Peyer's patch (tissue), 4 donors: Measurements from ENCODE around the gene SLC6A7. TPM values are rescaled to one million over a fixed set of nuclear protein-coding genes. Genes with fewer than 3 reads are reported as not detected.
"Not testable (repeated sequence)": the region's sequence is repeated elsewhere in the genome, so short reads cannot be mapped to it uniquely, and the experiment has no call there.

ENCODE experiments used
- DNase-seq, 3 donors: peaks; one replicate each; pipeline ENCODE4 v3.0.0-alpha.2; 2017 to 2019
- H3K27ac ChIP-seq, 4 donors: fragments of 200-600 bp; sonication (generic); one replicate each; pipeline ENCODE4 v1.5.1; 2016 to 2019
- H3K27me3 ChIP-seq, 2 donors: fragments of 200-600 bp; sonication (generic); one replicate each; pipeline ENCODE4 v1.5.1; 2019
- H3K36me3 ChIP-seq, 3 donors: fragments of 200-600 bp; sonication (generic); one replicate each; pipeline ENCODE4 v1.5.1; 2016 to 2019
- H3K4me1 ChIP-seq, 4 donors: fragments of 200-600 bp; sonication (generic); one replicate each; pipeline ENCODE4 v1.5.1; 2016 to 2019
- H3K4me3 ChIP-seq, 4 donors: fragments of 200-600 bp; sonication (generic); 1 replicate in 3 of 4; 2 replicates in 1 of 4; pipeline ENCODE4 v1.5.1; 2016 to 2019; ENCODE audit warnings: mild to moderate bottlenecking in 1 of 4
- H3K9me3 ChIP-seq, 4 donors: fragments of 200-600 bp; sonication (generic); one replicate each; pipeline ENCODE4 v1.5.1; 2016 to 2019; ENCODE audit warnings: mild to moderate bottlenecking in 1 of 4
- CTCF ChIP-seq, 6 experiments: fragments of 450-650 bp in 4 of 6; fragments of 200-600 bp in 2 of 6; sonication (generic) in 1 of 6; IDR thresholded peaks; one replicate each; pipeline ENCODE4 v1.5.1; 2017 to 2019; ENCODE audit warnings: antibody characterized with exemption in 6 of 6, mild to moderate bottlenecking in 3 of 6, moderate library complexity in 1 of 6
- POLR2A ChIP-seq, 2 donors: fragments of 450-650 bp; IDR thresholded peaks; one replicate each; pipeline ENCODE4 v1.5.1; 2017; ENCODE audit warnings: antibody characterized with exemption in 2 of 2, mild to moderate bottlenecking in 2 of 2, moderate library complexity in 2 of 2
- total RNA-seq, 4 donors: library from RNA; depleted of rRNA; stranded (reverse); fragments of >200 nt; gene quantifications; one replicate each; pipeline ENCODE4 v1.1.0, GENCODE V29; 2016

Gene SLC6A7
- total RNA-seq, 4 donors from 2014 or later: 12.3 to 41.6 (median 19.9) TPM

GRCh38 chr5:150245808-150246207 lies 55.9 kb downstream of the SLC6A7 start:
- Histone ChIP-seq H3K4me3 (no peak overlapping the region), H3K27ac (no peak overlapping the region)

GRCh38 chr5:150246429-150246828 lies 56.6 kb downstream of the SLC6A7 start:
- TF ChIP-seq POLR2A (IDR thresholded peaks at IDR 0.05) (no peak), CTCF (IDR thresholded peaks at IDR 0.05) (no peak)
- Histone ChIP-seq H3K9me3 (no peaks in the 10 kb centered on the region), H3K27ac (no peak overlapping the region), H3K4me1 (no peaks in the 10 kb centered on the region), H3K4me3 (no peak overlapping the region), H3K36me3 (no peaks in the 10 kb centered on the region), H3K27me3 (no peaks in the 10 kb centered on the region)
- DNase-seq: no peak

More at GRCh38 chr5:150245808-150246207, 55.9 kb downstream of the SLC6A7 start:
- DNase-seq: no peak
- TF ChIP-seq POLR2A (IDR thresholded peaks at IDR 0.05) (no peak), CTCF (IDR thresholded peaks at IDR 0.05) (no peak)
- Histone ChIP-seq H3K9me3 (no peaks in the 10 kb centered on the region), H3K27me3 (no peaks in the 10 kb centered on the region), H3K4me1 (no peaks in the 10 kb centered on the region), H3K36me3 (no peaks in the 10 kb centered on the region)

DNA sequence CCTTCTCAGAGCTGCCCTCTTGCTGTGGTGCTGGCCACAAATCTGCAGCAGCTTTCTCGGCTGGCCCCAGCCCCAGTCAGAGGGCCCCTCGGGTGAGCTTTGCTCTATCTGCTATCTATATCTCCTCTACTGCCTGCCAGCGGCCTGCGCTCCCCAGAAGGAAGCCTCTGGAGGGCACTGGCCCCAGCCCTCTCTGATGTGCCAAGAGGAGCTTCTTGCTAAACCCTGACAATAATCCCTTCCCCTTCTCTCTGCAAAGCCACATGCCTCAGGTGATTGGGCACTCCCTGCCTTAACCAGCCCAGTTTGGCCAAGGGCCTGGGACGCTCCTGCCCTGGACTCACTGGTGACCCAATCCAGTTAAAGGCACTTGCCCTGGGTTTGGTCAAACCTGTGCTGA lies 57.0 kb downstream of the SLC6A7 start:
- no peaks in the 10 kb centered on the region for H3K27me3 ChIP-seq
- H3K4me3 ChIP-seq: no peak overlapping the region
- no peak for DNase-seq
- H3K4me1 ChIP-seq: no peaks in the 10 kb centered on the region
- no peak for TF ChIP-seq POLR2A (IDR thresholded peaks at IDR 0.05)
- TF ChIP-seq CTCF (IDR thresholded peaks at IDR 0.05): no peak
- no peak overlapping the region for H3K27ac ChIP-seq
- H3K36me3 ChIP-seq: no peaks in the 10 kb centered on the region
- no peaks in the 10 kb centered on the region for H3K9me3 ChIP-seq

GRCh38 chr5:150247726-150248125 lies 57.9 kb downstream of the SLC6A7 start:
- H3K4me3 ChIP-seq: no peak overlapping the region
- no peak for DNase-seq
- no peaks in the 10 kb centered on the region for H3K9me3 ChIP-seq
- no peaks in the 10 kb centered on the region for H3K36me3 ChIP-seq
- no peaks in the 10 kb centered on the region for H3K27me3 ChIP-seq
- no peaks in the 10 kb centered on the region for H3K4me1 ChIP-seq
- no peak for TF ChIP-seq POLR2A (IDR thresholded peaks at IDR 0.05)
- no peak for TF ChIP-seq CTCF (IDR thresholded peaks at IDR 0.05)
- H3K27ac ChIP-seq: no peak overlapping the region

DNA sequence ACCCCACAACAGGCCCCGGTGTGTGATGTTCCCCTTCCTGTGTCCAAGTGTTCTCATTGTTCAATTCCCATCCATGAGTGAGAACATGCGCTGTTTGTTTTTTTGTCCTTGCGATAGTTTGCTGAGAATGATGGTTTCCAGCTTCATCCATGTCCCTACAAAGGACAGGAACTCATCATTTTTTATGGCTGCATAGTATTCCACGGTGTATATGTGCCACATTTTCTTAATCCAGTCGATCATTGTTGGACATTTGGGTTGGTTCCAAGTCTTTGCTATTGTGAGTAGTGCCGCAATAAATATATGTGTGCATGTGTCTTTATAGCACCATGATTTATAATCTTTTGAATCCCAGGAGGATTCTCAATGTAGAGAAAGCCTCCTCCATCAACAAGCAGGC lies 58.6 kb downstream of the SLC6A7 start:
- not testable (repeated sequence) for DNase-seq, H3K27ac ChIP-seq, H3K27me3 ChIP-seq, H3K4me3 ChIP-seq, H3K36me3 ChIP-seq, H3K4me1 ChIP-seq, H3K9me3 ChIP-seq

DNA sequence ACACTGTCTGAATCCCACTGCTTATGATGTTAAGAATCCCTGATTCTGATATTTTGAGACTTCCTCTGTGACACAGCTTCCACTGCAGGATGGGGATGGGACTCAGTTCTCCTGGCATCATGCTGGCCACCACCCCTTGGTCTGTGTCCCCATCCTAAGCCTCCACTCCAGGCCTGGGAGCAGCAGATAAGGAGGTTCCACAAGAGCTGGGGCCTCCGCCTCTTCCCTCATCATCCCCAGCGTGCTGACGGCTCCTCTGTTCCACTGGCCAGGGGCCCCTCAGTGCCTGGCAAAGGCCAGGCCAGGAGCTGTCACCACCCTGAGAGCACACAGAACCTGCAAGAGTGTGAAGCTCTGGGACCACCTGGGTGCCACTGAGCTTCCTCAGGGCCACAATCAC lies 59.1 kb downstream of the SLC6A7 start:
- Histone ChIP-seq H3K4me3 (no peak overlapping the region), H3K27ac (no peak overlapping the region), H3K4me1 (no peaks in the 10 kb centered on the region), H3K9me3 (no peaks in the 10 kb centered on the region), H3K36me3 (no peaks in the 10 kb centered on the region), H3K27me3 (no peaks in the 10 kb centered on the region)
- TF ChIP-seq POLR2A (IDR thresholded peaks at IDR 0.05) (no peak), CTCF (IDR thresholded peaks at IDR 0.05) (no peak)
- no peak for DNase-seq
